ENCODE results near the gene CTH. TPM values are rescaled to one million over a fixed set of nuclear protein-coding genes. Genes with fewer than 3 reads are reported as not detected.

Gene CTH
- total RNA-seq, 1 experiment from 2014 or later: 14.7 TPM

DNA sequence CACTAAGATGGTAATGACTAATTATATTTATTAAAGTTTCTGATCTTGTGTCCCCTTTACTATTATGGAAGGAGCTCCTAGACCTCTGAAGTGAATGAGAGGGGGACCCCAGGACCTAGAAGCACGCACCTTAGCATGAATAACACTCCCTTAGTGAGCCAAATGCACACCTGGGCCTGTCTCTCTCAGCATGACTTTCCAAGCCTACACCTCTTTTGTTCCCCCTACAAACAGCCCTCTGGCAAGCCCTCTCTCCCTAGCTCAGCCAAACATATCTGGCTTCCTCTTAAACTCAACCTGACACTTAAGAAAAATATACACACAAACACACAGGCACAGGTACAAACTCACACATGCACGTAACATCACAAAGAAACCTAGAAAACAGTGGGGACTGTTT is 7.3 kb upstream of the CTH start:
- RAD21 ChIA-PET (ENCODE audit: low non-redundant PET in 1 of 2, low total read pairs in 2 of 2, uncharacterized antibody in 2 of 2, unreplicated experiment in 2 of 2): no interaction called here
- ATAC-seq: no peak
- H3K4me3 ChIP-seq (replicated peaks in 1 of 2; ENCODE audit: low read depth in 1 of 2, low read length in 2 of 2): no peak overlapping the region
- no peak for TF ChIP-seq CBX3 (IDR thresholded peaks at IDR 0.05; ENCODE audit: low read depth)
- TF ChIP-seq, protein P1, sequence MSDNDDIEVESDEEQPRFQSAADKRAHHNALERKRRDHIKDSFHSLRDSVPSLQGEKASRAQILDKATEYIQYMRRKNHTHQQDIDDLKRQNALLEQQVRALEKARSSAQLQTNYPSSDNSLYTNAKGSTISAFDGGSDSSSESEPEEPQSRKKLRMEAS (IDR thresholded peaks at IDR 0.05): no peak
- TF ChIP-seq POLR2AphosphoS5 (IDR thresholded peaks at IDR 0.05; ENCODE audit: low read depth, low read length): no peak
- no peak for TF ChIP-seq FOSL1 (IDR thresholded peaks at IDR 0.05; ENCODE audit: low read depth)
- no peak for TF ChIP-seq EZH2 (IDR thresholded peaks at IDR 0.05)
- TF ChIP-seq SP1 (IDR thresholded peaks at IDR 0.05; ENCODE audit: low read depth): no peak
- no peak for TF ChIP-seq CEBPB (IDR thresholded peaks at IDR 0.05; ENCODE audit: low read depth)
- TF ChIP-seq ZNF274 (IDR thresholded peaks at IDR 0.05; ENCODE audit: low read depth, low read length): no peak
- no peak for TF ChIP-seq ZFX (IDR thresholded peaks at IDR 0.05)
- TF ChIP-seq SIN3A (IDR thresholded peaks at IDR 0.05; ENCODE audit: low read depth): no peak
- TF ChIP-seq, protein P2, sequence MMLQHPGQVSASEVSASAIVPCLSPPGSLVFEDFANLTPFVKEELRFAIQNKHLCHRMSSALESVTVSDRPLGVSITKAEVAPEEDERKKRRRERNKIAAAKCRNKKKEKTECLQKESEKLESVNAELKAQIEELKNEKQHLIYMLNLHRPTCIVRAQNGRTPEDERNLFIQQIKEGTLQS (IDR thresholded peaks at IDR 0.05): no peak
- no peak for TF ChIP-seq RAD21 (IDR thresholded peaks at IDR 0.05; ENCODE audit: low read depth)
- no peak for TF ChIP-seq ELF1 (IDR thresholded peaks at IDR 0.05; ENCODE audit: borderline replicate concordance, low read depth)
- TF ChIP-seq YY1 (IDR thresholded peaks at IDR 0.05; ENCODE audit: extremely low read depth, insufficient replicate concordance, low read depth, low read length): no peak
- TF ChIP-seq, protein P3, sequence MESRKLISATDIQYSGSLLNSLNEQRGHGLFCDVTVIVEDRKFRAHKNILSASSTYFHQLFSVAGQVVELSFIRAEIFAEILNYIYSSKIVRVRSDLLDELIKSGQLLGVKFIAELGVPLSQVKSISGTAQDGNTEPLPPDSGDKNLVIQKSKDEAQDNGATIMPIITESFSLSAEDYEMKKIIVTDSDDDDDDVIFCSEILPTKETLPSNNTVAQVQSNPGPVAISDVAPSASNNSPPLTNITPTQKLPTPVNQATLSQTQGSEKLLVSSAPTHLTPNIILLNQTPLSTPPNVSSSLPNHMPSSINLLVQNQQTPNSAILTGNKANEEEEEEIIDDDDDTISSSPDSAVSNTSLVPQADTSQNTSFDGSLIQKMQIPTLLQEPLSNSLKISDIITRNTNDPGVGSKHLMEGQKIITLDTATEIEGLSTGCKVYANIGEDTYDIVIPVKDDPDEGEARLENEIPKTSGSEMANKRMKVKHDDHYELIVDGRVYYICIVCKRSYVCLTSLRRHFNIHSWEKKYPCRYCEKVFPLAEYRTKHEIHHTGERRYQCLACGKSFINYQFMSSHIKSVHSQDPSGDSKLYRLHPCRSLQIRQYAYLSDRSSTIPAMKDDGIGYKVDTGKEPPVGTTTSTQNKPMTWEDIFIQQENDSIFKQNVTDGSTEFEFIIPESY (IDR thresholded peaks at IDR 0.05; ENCODE audit: extremely low read depth, insufficient replicate concordance, low read length): no peak
- TF ChIP-seq CTCF (IDR thresholded peaks at IDR 0.05 in 2 of 3, conservative IDR thresholded peaks at IDR 0.05 in 1 of 3; ENCODE audit: borderline replicate concordance in 1 of 3, insufficient read depth in 1 of 3, low read depth in 2 of 3, low read length in 2 of 3): no peak
- no peaks in the 10 kb centered on the region for H3K27me3 ChIP-seq (ENCODE audit: insufficient read depth, low read length)
- no peaks in the 10 kb centered on the region for H3K79me2 ChIP-seq (ENCODE audit: insufficient read depth, low read length)
- no peak for DNase-seq (ENCODE audit: low read depth, low spot score)
- no peak overlapping the region for H2AFZ ChIP-seq (ENCODE audit: low read depth, low read length, poor library complexity, severe bottlenecking)
- no peak overlapping the region for H3K4me2 ChIP-seq (ENCODE audit: low read length)
- no peak overlapping the region for H3K9ac ChIP-seq (ENCODE audit: low read length)
- CTCF ChIA-PET: no interaction called here
- intact Hi-C loops (cut with micrococcal nuclease): no loop called here
- no peaks in the 10 kb centered on the region for H3K4me1 ChIP-seq (ENCODE audit: control insufficient read depth in 1 of 2, insufficient read depth in 2 of 2, low read length in 2 of 2)
- H4K20me1 ChIP-seq (ENCODE audit: insufficient read depth): no peaks in the 10 kb centered on the region
- POLR2A ChIA-PET: interaction anchor here (1.5 kb wide), 1 partner anchor 7 kb away, joined by 5 read pairs; the partner anchor contains the start of gene CTH
- H3K9me3 ChIP-seq (ENCODE audit: control insufficient read depth in 1 of 2, insufficient read depth in 1 of 2, low read depth in 1 of 2, low read length in 2 of 2): no peaks in the 10 kb centered on the region
- no TSS peak for BruUV-seq (replicated peaks)
- no peak overlapping the region for H3K27ac ChIP-seq (ENCODE audit: low read depth, low read length)
- H3K9me2 ChIP-seq (ENCODE audit: insufficient read depth): no peaks in the 10 kb centered on the region
- no peaks in the 10 kb centered on the region for H3K36me3 ChIP-seq (ENCODE audit: control insufficient read depth in 1 of 2, insufficient read depth in 2 of 2, low read length in 2 of 2)
